HepG2 (cell line): ENCODE measurements around the gene COQ10B. TPM values are rescaled to one million over a fixed set of nuclear protein-coding genes. Genes with fewer than 3 reads are reported as not detected.

Experiments used
- BRD4 ChIP-seq: sonication (generic); formaldehyde crosslinking; IDR thresholded peaks from 2 replicates; pipeline ENCODE4 v1.4.0; 2020; ENCODE audit warnings: missing genetic modification reagents
- CENPX ChIP-seq: sonication (generic); formaldehyde crosslinking; IDR thresholded peaks from 2 replicates; pipeline ENCODE4 v1.9.0; 2021; ENCODE audit warnings: mild to moderate bottlenecking, missing genetic modification reagents, moderate library complexity
- GLI4 ChIP-seq: sonication (generic); formaldehyde crosslinking; IDR thresholded peaks from 2 replicates; pipeline ENCODE4 v1.5.1; 2020; ENCODE audit warnings: missing genetic modification reagents, mild to moderate bottlenecking, moderate library complexity, borderline replicate concordance
- HINFP ChIP-seq: sonication (generic); formaldehyde crosslinking; IDR thresholded peaks from 2 replicates; pipeline ENCODE4 v1.4.0; 2020; ENCODE audit warnings: low read depth, mild to moderate bottlenecking, missing genetic modification reagents
- HOXA3 ChIP-seq: sonication (generic); formaldehyde crosslinking; IDR thresholded peaks from 2 replicates; pipeline ENCODE4 v1.5.0; 2020; ENCODE audit warnings: missing genetic modification reagents
- NFIB ChIP-seq: sonication (generic); formaldehyde crosslinking; IDR thresholded peaks from 2 replicates; pipeline ENCODE4 v1.9.0; 2021; ENCODE audit warnings: missing genetic modification reagents, mild to moderate bottlenecking, borderline replicate concordance
- TAF1 ChIP-seq: sonication (generic); formaldehyde crosslinking; IDR thresholded peaks from 2 replicates; pipeline ENCODE4 v1.4.0; 2020; ENCODE audit warnings: missing genetic modification reagents
- TMF1 ChIP-seq: sonication (generic); formaldehyde crosslinking; IDR thresholded peaks from 2 replicates; pipeline ENCODE4 v1.8.1; 2022; ENCODE audit warnings: low read depth, missing genetic modification reagents
- TOE1 ChIP-seq: sonication (generic); formaldehyde crosslinking; IDR thresholded peaks from 2 replicates; pipeline ENCODE4 v1.4.0; 2020; ENCODE audit warnings: mild to moderate bottlenecking, missing genetic modification reagents
- ZFP36L1 ChIP-seq: sonication (generic); formaldehyde crosslinking; IDR thresholded peaks from 2 replicates; pipeline ENCODE4 v1.8.0; 2022; ENCODE audit warnings: mild to moderate bottlenecking, missing genetic modification reagents, moderate library complexity
- ZNF552 ChIP-seq: sonication (generic); formaldehyde crosslinking; IDR thresholded peaks from 2 replicates; pipeline ENCODE4 v1.9.0; 2022; ENCODE audit warnings: missing genetic modification reagents, mild to moderate bottlenecking, borderline replicate concordance
- ZNF646 ChIP-seq: sonication (generic); formaldehyde crosslinking; IDR thresholded peaks from 2 replicates; pipeline ENCODE4 v1.9.0; 2021; ENCODE audit warnings: mild to moderate bottlenecking, missing genetic modification reagents
- ZNF747 ChIP-seq: sonication (generic); formaldehyde crosslinking; IDR thresholded peaks from 2 replicates; pipeline ENCODE4 v1.8.1; 2023; ENCODE audit warnings: missing genetic modification reagents, mild to moderate bottlenecking, borderline replicate concordance
- ZNF850 ChIP-seq: sonication (generic); formaldehyde crosslinking; conservative IDR thresholded peaks from 2 replicates; pipeline ENCODE4 v1.9.0; 2021; ENCODE audit warnings: mild to moderate bottlenecking, missing genetic modification reagents
- polyA plus RNA-seq, 8 experiments: library from polyadenylated mRNA; depleted of rRNA in 3 of 8; stranded (reverse) in 7 of 8; unstranded in 1 of 8; fragments of >200 nt; fragmentation: Illumina TruSeq in 4 of 8; extraction: Trizol in 4 of 8; gene quantifications; 2 replicates each; pipeline versions ENCODE4 v1.2.1 to v1.2.3, GENCODE V29; 2011 to 2016; ENCODE audit warnings: low read depth in 4 of 8, missing spikeins in 1 of 8, mixed read lengths in 1 of 8; ENCODE audit not compliant: insufficient read depth in 1 of 8
- total RNA-seq, 5 experiments: library from RNA; depleted of rRNA; stranded (reverse); fragments of >200 nt; fragmentation: Illumina TruSeq; extraction: Trizol; gene quantifications; 2 replicates each; pipeline ENCODE4 v1.2.3, GENCODE V29; 2016; ENCODE audit warnings: low read depth in 1 of 5
- TF ChIP-seq, protein P1 (sequence below): sonication (generic); formaldehyde crosslinking; IDR thresholded peaks from 2 replicates; pipeline ENCODE4 v1.8.1; 2023; ENCODE audit warnings: mild to moderate bottlenecking, moderate library complexity, missing genetic modification reagents
- TF ChIP-seq, protein P2 (sequence below): sonication (generic); formaldehyde crosslinking; conservative IDR thresholded peaks from 2 replicates; pipeline ENCODE4 v1.8.1; 2023; ENCODE audit warnings: missing genetic modification reagents
- TF ChIP-seq, protein P3 (sequence below): sonication (generic); formaldehyde crosslinking; IDR thresholded peaks from 2 replicates; pipeline ENCODE4 v1.4.0; 2020; ENCODE audit warnings: missing genetic modification reagents; ENCODE audit errors: not compliant biosample characterization

The COQ10B gene
- total and polyA plus RNA-seq, 2 of the 13 experiments (the other 11 are each of a cell fraction or from before 2014, with no cell fraction given) = 4.6 to 34.9 TPM

- TF ChIP-seq, protein P1, sequence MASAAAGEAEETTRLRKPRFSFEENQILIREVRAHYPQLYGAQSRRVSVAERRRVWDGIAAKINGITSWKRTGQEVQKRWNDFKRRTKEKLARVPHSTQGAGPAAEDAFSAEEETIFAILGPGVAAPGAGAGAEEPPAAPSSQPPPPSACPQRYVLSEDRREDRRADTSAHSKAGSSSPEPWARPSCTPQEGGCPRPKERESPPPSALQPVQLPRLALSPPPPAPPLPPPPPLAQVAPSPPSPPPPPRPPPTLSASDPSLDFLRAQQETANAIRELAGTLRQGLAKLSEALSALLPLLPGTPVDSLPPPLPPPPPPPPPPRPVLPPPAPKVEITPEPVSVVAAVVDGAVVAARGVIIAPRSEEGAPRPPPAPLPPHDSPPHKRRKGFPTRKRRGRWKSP (CRISPR knock-in tag) = peak; percentile 71; the same call in 1 of the 2 replicates
- peak; percentile 92 for TF ChIP-seq ZFP36L1 (CRISPR knock-in tag)
- TF ChIP-seq ZNF646 (CRISPR knock-in tag) = no peak
- peak; percentile 65 for TF ChIP-seq HINFP (CRISPR knock-in tag)
- no peak; the same call in 1 of the 2 replicates for TF ChIP-seq TOE1 (CRISPR knock-in tag)
- TF ChIP-seq, protein P2, sequence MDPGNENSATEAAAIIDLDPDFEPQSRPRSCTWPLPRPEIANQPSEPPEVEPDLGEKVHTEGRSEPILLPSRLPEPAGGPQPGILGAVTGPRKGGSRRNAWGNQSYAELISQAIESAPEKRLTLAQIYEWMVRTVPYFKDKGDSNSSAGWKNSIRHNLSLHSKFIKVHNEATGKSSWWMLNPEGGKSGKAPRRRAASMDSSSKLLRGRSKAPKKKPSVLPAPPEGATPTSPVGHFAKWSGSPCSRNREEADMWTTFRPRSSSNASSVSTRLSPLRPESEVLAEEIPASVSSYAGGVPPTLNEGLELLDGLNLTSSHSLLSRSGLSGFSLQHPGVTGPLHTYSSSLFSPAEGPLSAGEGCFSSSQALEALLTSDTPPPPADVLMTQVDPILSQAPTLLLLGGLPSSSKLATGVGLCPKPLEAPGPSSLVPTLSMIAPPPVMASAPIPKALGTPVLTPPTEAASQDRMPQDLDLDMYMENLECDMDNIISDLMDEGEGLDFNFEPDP (CRISPR knock-in tag) = 0 out of 2 replicates have a peak, but pooled peaks have one; percentile 88
- TF ChIP-seq ZNF747 (CRISPR knock-in tag) = no peak
- TF ChIP-seq ZNF850 (CRISPR knock-in tag) = no peak
- peak; percentile 85 for TF ChIP-seq TAF1
- TF ChIP-seq, protein P3, sequence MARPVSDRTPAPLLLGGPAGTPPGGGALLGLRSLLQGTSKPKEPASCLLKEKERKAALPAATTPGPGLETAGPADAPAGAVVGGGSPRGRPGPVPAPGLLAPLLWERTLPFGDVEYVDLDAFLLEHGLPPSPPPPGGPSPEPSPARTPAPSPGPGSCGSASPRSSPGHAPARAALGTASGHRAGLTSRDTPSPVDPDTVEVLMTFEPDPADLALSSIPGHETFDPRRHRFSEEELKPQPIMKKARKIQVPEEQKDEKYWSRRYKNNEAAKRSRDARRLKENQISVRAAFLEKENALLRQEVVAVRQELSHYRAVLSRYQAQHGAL (CRISPR knock-in tag) = no peak
- TF ChIP-seq ZNF552 (CRISPR knock-in tag) = peak; percentile 87; the same call in 1 of the 2 replicates
- peak; percentile 72 for TF ChIP-seq HOXA3 (CRISPR knock-in tag)
- TF ChIP-seq TMF1 (CRISPR knock-in tag) = peak; percentile 50; the same call in 1 of the 2 replicates
- no peak for TF ChIP-seq NFIB (CRISPR knock-in tag)
- TF ChIP-seq GLI4 (CRISPR knock-in tag) = no peak
- no peak; the same call in none of the 2 replicates for TF ChIP-seq BRD4 (CRISPR knock-in tag)
- no peak for TF ChIP-seq CENPX
These were observed at the start of gene COQ10B (continued) for GRCh38 chr2:197453123-197453913.
